ENCODE results near the gene RAB37. TPM values are rescaled to one million over a fixed set of nuclear protein-coding genes. Genes with fewer than 3 reads are reported as not detected.

The RAB37 gene, protein sequence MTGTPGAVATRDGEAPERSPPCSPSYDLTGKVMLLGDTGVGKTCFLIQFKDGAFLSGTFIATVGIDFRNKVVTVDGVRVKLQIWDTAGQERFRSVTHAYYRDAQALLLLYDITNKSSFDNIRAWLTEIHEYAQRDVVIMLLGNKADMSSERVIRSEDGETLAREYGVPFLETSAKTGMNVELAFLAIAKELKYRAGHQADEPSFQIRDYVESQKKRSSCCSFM
- 1 to 10 TPM in 1 of 4 donors, under 1 TPM in 3; 0.24 to 3.7 (median 0.43) TPM for total RNA-seq

DNA sequence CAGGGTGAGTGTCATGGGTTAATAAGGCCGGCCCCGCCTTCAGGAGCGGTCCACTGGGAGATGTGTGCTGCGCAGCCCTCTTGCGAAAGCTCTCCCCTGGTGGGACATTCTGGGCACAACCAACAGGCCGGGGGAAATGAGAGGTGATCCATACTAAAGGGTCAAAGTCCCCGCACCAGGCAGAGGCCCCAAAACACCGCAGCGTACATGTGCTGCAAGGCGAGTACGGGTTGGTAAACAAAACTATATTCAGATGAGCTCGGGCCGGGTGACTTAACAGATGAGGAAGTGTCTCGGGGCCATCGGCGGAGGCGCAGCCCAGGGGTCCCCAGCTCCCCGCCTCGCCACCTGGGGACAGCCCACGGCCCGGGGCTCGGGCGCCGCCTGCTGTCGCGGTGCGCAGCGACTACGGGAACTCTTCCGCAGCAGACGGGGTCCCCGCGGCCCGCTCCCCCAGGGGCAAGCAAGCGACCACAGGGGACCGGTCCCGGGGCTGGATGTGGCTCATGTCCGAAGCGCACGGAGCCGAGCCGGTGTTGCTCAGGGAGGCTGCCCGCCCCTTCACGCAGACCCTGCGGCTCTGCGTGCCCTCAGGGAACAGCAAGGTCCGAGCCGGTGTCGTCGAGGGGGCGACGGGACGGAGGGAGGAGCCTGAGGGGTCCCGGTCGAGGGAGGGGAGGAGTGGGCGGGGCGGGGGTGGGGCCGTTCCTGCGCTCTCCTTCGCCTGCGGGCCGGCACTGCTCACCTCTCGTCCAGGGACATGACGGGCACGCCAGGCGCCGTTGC lies at the start of gene RAB37:
Gene RAB37 (plus strand): TSS at position 744 of the 786 bp plus-strand sequence. CDS start 17 bp downstream, at position 761.
- in situ Hi-C loops (cut with MboI; ENCODE audit: low sequenced_read_pairs in 4 of 4), result no loop called here
- Histone ChIP-seq H3K27ac (peak within 1 kb of the TSS in 1 of 4 donors; percentile 31), H3K4me3 (peak within 1 kb of the TSS; percentile 35 to 44 (median 37)), H3K4me1 (peaks cover 0 to 12% of the 10 kb centered on the region in 2 donors), H3K9me3 (no peaks in the 10 kb centered on the region), H3K27me3 (peaks cover 61 to 73% (median 72%) of the 10 kb centered on the region in 3 donors), H3K36me3 (no peaks in the 10 kb centered on the region)
- no peak for TF ChIP-seq POLR2A (IDR thresholded peaks at IDR 0.05)
- TF ChIP-seq, protein P1, sequence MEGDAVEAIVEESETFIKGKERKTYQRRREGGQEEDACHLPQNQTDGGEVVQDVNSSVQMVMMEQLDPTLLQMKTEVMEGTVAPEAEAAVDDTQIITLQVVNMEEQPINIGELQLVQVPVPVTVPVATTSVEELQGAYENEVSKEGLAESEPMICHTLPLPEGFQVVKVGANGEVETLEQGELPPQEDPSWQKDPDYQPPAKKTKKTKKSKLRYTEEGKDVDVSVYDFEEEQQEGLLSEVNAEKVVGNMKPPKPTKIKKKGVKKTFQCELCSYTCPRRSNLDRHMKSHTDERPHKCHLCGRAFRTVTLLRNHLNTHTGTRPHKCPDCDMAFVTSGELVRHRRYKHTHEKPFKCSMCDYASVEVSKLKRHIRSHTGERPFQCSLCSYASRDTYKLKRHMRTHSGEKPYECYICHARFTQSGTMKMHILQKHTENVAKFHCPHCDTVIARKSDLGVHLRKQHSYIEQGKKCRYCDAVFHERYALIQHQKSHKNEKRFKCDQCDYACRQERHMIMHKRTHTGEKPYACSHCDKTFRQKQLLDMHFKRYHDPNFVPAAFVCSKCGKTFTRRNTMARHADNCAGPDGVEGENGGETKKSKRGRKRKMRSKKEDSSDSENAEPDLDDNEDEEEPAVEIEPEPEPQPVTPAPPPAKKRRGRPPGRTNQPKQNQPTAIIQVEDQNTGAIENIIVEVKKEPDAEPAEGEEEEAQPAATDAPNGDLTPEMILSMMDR (IDR thresholded peaks at IDR 0.05 in 4 of 5, conservative IDR thresholded peaks at IDR 0.05 in 1 of 5), result peak in 1 of 5 experiments; percentile 21
- intact Hi-C loops (cut with DNase I; ENCODE audit: low total_unique reads), result no loop called here
- ATAC-seq (peak; percentile 22 to 46), DNase-seq (no peak)

DNA sequence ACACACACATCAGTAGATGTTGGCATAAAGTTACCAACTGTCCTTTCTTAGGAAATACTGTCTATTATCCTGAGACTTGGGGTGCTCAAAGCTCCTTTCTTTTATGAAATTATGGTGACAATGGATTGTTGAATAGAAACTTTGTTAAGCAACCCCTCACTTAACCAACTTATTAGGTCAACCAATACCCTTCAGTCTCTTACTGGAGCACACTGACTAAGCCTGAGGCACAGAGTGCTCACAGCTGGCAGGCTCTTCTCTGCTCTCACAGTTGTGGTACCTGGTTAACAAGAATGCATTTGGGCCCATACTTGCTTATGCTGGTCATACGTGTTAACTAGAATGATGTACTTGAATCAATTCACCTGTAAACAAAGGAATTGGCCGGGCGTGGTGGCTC lies 49.2 kb upstream of the RAB37 start:
- H3K27me3 ChIP-seq, result peaks cover 0 to 8% (median 0%) of the 10 kb centered on the region in 3 donors
- TF ChIP-seq POLR2A (IDR thresholded peaks at IDR 0.05), result no peak
- TF ChIP-seq, protein P1 (IDR thresholded peaks at IDR 0.05 in 4 of 5, conservative IDR thresholded peaks at IDR 0.05 in 1 of 5), result no peak
- no peak overlapping the region for H3K4me3 ChIP-seq
- in situ Hi-C loops (cut with MboI; ENCODE audit: low sequenced_read_pairs in 4 of 4) (no loop called here), intact Hi-C loops (cut with DNase I; ENCODE audit: low total_unique reads) (no loop called here)
- H3K4me1 ChIP-seq, result no peaks in the 10 kb centered on the region
- DNase-seq, result no peak
- no peak for ATAC-seq
- no peaks in the 10 kb centered on the region for H3K36me3 ChIP-seq
- no peaks in the 10 kb centered on the region for H3K9me3 ChIP-seq
- H3K27ac ChIP-seq, result no peak overlapping the region

DNA sequence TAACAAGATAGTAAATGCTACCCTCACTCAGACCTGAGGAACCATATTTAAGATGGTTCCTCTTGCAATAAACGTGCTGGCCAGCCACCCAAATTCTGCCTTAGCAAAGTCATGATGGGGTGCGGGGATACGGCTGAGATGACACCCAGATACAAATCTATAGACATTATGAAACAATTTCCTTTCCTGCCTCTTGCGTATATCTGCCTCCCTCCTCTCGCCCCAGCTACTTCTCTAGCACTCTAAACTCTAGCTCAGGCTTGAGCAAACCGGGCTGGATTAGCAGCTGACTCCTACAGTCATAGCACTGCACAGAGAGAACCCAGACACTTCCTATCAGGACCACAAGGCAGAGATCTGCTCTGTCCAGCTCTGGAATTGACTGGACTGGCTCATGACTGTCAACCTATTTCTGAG lies 46.6 kb upstream of the RAB37 start:
- in situ Hi-C loops (cut with MboI; ENCODE audit: low sequenced_read_pairs in 4 of 4), result no loop called here
- Histone ChIP-seq H3K27ac (no peak overlapping the region), H3K36me3 (no peaks in the 10 kb centered on the region), H3K4me1 (no peaks in the 10 kb centered on the region), H3K4me3 (no peak overlapping the region), H3K9me3 (no peaks in the 10 kb centered on the region), H3K27me3 (no peaks in the 10 kb centered on the region)
- intact Hi-C loops (cut with DNase I; ENCODE audit: low total_unique reads), result no loop called here
- ATAC-seq (peak in 1 of 2 donors; percentile 56), DNase-seq (peak in 1 of 2 donors; percentile 39)
- TF ChIP-seq POLR2A (IDR thresholded peaks at IDR 0.05), result no peak
- TF ChIP-seq, protein P1 (IDR thresholded peaks at IDR 0.05 in 4 of 5, conservative IDR thresholded peaks at IDR 0.05 in 1 of 5), result no peak

DNA sequence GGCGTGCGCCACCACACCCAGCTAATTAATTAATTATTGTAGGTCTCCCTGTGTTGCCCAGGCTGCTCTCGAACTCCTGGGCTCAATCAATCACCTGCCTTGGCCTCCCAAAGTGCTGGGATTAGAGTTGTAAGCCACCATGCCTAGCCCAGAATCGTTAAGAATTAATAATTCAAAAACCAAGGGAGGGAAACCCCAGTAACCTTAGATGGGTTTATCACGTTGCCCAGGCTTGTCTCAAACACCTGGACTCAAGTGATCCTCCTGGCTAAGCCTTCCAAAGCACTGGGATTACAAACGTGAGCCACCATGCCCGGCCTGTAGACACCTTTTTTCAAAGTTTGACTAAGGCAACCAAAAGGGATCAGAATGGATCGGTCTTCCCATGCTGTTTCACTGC lies 45.9 kb upstream of the RAB37 start:
- in situ Hi-C loops (cut with MboI; ENCODE audit: low sequenced_read_pairs in 4 of 4), result no loop called here
- intact Hi-C loops (cut with DNase I; ENCODE audit: low total_unique reads), result no loop called here
- DNase-seq (no peak), ATAC-seq (no peak)
- H3K36me3 ChIP-seq, result no peaks in the 10 kb centered on the region
- H3K4me1 ChIP-seq, result no peaks in the 10 kb centered on the region
- H3K4me3 ChIP-seq, result no peak overlapping the region
- TF ChIP-seq, protein P1 (IDR thresholded peaks at IDR 0.05 in 4 of 5, conservative IDR thresholded peaks at IDR 0.05 in 1 of 5), result no peak
- no peak for TF ChIP-seq POLR2A (IDR thresholded peaks at IDR 0.05)
- H3K27me3 ChIP-seq, result no peaks in the 10 kb centered on the region
- H3K9me3 ChIP-seq, result no peaks in the 10 kb centered on the region
- H3K27ac ChIP-seq, result no peak overlapping the region

All from gastrocnemius medialis (tissue), 4 donors.